ENCODE data around the gene FAM241A.

The FAM241A gene

DNA sequence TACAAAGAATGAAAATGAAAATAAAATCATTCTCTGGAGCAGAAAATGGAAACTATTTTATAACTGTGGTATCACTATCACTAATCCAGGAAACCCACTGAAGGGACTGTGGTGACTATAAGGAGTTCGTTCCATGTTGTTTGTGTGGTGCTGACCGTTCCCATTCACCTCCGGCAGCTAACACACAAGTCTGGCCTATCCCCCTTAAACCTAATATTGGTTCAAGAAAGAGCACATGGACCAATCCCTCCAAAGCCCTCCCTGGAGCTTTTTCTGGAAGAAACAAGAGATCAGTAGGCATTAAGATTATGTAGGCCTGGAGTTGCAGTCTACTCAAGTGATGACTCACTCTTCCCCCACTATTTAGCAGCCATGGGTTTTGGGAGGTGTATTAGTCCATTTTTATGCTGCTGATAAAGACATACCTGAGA is 25.9 kb upstream of the FAM241A start:
- Histone ChIP-seq H3K27ac (ENCODE audit: low read length) (no peak overlapping the region), H3K9ac (ENCODE audit: low read length) (no peak overlapping the region), H3K9me3 (ENCODE audit: insufficient read depth, low read length) (no peaks in the 10 kb centered on the region), H3K27me3 (ENCODE audit: low read depth, low read length) (no peaks in the 10 kb centered on the region), H3K79me2 (ENCODE audit: low read length) (no peaks in the 10 kb centered on the region), H4K20me1 (ENCODE audit: insufficient read depth, low read length) (no peaks in the 10 kb centered on the region), H2AFZ (ENCODE audit: low read depth, low read length) (peak overlapping the region; percentile 67), H3K4me3 (ENCODE audit: low read length) (no peak overlapping the region), H3K36me3 (replicated peaks; ENCODE audit: low read depth, low read length) (no peaks in the 10 kb centered on the region), H3K4me2 (ENCODE audit: low read length) (peak overlapping the region; percentile 14; the same call in 1 of the 2 replicates), H3K4me1 (ENCODE audit: low read length) (peaks cover 6% of the 10 kb centered on the region)
- TF ChIP-seq EZH2phosphoT487 (IDR thresholded peaks at IDR 0.05; ENCODE audit: low read depth): no peak
- TF ChIP-seq, protein P1, sequence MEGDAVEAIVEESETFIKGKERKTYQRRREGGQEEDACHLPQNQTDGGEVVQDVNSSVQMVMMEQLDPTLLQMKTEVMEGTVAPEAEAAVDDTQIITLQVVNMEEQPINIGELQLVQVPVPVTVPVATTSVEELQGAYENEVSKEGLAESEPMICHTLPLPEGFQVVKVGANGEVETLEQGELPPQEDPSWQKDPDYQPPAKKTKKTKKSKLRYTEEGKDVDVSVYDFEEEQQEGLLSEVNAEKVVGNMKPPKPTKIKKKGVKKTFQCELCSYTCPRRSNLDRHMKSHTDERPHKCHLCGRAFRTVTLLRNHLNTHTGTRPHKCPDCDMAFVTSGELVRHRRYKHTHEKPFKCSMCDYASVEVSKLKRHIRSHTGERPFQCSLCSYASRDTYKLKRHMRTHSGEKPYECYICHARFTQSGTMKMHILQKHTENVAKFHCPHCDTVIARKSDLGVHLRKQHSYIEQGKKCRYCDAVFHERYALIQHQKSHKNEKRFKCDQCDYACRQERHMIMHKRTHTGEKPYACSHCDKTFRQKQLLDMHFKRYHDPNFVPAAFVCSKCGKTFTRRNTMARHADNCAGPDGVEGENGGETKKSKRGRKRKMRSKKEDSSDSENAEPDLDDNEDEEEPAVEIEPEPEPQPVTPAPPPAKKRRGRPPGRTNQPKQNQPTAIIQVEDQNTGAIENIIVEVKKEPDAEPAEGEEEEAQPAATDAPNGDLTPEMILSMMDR (IDR thresholded peaks at IDR 0.05; ENCODE audit: low read depth, low read length): no peak

DNA sequence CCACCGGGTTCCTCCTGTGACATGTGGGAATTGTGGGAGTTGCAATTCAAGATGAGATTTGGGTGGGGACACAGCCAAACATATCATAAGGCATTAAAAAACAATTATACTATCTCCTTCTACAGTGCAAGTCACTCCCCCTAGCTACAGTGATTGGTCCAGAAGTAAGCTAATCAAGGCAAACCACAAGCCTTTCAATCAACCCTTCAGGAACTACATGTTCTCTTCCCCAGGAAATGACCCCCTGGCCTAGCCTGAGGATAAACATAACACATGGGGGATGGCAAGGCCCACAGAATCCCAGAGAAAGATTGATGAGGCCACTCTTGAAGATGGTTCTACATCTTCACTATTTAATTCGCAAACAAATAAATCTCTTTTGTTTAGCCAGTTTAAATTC is 25.2 kb upstream of the FAM241A start:
- H4K20me1 ChIP-seq (ENCODE audit: insufficient read depth, low read length): no peaks in the 10 kb centered on the region
- H3K4me3 ChIP-seq (ENCODE audit: low read length): no peak overlapping the region
- no peak overlapping the region for H3K27ac ChIP-seq (ENCODE audit: low read length)
- no peak overlapping the region for H3K4me2 ChIP-seq (ENCODE audit: low read length)
- no peaks in the 10 kb centered on the region for H3K79me2 ChIP-seq (ENCODE audit: low read length)
- H3K9ac ChIP-seq (ENCODE audit: low read length): no peak overlapping the region
- H2AFZ ChIP-seq (ENCODE audit: low read depth, low read length): no peak overlapping the region
- no peaks in the 10 kb centered on the region for H3K27me3 ChIP-seq (ENCODE audit: low read depth, low read length)
- no peaks in the 10 kb centered on the region for H3K9me3 ChIP-seq (ENCODE audit: insufficient read depth, low read length)
- peaks cover 6% of the 10 kb centered on the region for H3K4me1 ChIP-seq (ENCODE audit: low read length)
- no peaks in the 10 kb centered on the region for H3K36me3 ChIP-seq (replicated peaks; ENCODE audit: low read depth, low read length)
- TF ChIP-seq, protein P1 (IDR thresholded peaks at IDR 0.05; ENCODE audit: low read depth, low read length): no peak
- TF ChIP-seq EZH2phosphoT487 (IDR thresholded peaks at IDR 0.05; ENCODE audit: low read depth): no peak

DNA sequence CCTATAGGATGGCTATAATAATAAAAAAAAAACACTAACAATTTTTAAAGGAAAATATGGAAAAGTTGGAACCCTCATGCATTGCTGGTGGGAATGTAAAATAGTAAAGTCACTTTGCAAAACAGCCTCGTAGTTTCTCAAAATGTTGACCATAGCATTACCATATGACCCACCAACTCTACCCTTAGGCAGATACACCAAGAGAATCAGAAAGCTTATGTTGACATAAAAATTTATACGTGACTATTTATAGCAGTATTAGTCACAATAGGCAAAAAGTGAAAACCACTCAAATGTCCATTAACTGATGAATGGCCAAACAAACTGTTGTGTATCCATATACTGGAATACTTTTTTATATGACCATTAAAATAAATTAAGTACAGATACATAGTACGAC is 19.8 kb upstream of the FAM241A start:
- Histone ChIP-seq H4K20me1 (ENCODE audit: insufficient read depth, low read length) (no peaks in the 10 kb centered on the region), H2AFZ (ENCODE audit: low read depth, low read length) (no peak overlapping the region), H3K4me2 (ENCODE audit: low read length) (no peak overlapping the region), H3K9me3 (ENCODE audit: insufficient read depth, low read length) (no peaks in the 10 kb centered on the region), H3K4me3 (ENCODE audit: low read length) (no peak overlapping the region), H3K36me3 (replicated peaks; ENCODE audit: low read depth, low read length) (no peaks in the 10 kb centered on the region), H3K27me3 (ENCODE audit: low read depth, low read length) (no peaks in the 10 kb centered on the region), H3K27ac (ENCODE audit: low read length) (no peak overlapping the region), H3K79me2 (ENCODE audit: low read length) (no peaks in the 10 kb centered on the region), H3K4me1 (ENCODE audit: low read length) (peaks cover 19% of the 10 kb centered on the region), H3K9ac (ENCODE audit: low read length) (no peak overlapping the region)
- no peak for TF ChIP-seq EZH2phosphoT487 (IDR thresholded peaks at IDR 0.05; ENCODE audit: low read depth)
- TF ChIP-seq, protein P1 (IDR thresholded peaks at IDR 0.05; ENCODE audit: low read depth, low read length): no peak

DNA sequence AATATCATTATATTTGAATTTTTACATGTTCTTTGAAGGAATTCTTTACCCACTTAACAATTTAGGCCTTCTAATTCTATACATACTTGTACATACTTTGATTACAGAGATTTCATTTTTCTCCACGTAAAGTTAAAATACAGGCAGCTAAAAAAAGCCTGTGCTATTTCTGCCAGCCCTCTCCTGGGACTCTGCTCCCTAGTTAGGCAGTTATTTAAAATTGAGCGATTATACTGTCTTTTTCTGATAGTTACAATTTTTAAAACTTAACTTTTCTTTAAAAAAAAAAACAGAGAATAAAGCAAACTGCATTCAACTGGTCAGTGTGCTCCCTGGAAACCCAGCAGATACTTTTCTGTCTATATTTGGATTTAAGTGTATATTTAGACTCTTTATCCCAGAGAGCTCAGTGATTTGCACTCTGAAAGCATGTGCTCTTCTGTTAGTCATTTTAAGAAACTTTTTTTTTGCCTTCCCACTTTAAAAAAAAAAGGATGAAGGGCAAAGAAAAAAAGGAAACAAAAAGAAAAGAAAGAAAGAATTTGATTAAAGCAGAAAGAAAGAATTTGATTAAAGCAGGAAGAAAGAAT is 18.1 kb upstream of the FAM241A start:
- H3K36me3 ChIP-seq (replicated peaks; ENCODE audit: low read depth, low read length): no peaks in the 10 kb centered on the region
- H3K4me1 ChIP-seq (ENCODE audit: low read length): peaks cover 19% of the 10 kb centered on the region
- peak overlapping the region; percentile 14 for H3K4me2 ChIP-seq (ENCODE audit: low read length)
- H3K27me3 ChIP-seq (ENCODE audit: low read depth, low read length): no peaks in the 10 kb centered on the region
- no peaks in the 10 kb centered on the region for H3K9me3 ChIP-seq (ENCODE audit: insufficient read depth, low read length)
- no peak overlapping the region for H3K9ac ChIP-seq (ENCODE audit: low read length)
- H4K20me1 ChIP-seq (ENCODE audit: insufficient read depth, low read length): no peaks in the 10 kb centered on the region
- peak overlapping the region; percentile 22 for H2AFZ ChIP-seq (ENCODE audit: low read depth, low read length)
- no peak for TF ChIP-seq EZH2phosphoT487 (IDR thresholded peaks at IDR 0.05; ENCODE audit: low read depth)
- TF ChIP-seq, protein P1 (IDR thresholded peaks at IDR 0.05; ENCODE audit: low read depth, low read length): no peak
- H3K79me2 ChIP-seq (ENCODE audit: low read length): no peaks in the 10 kb centered on the region
- no peak overlapping the region for H3K27ac ChIP-seq (ENCODE audit: low read length)
- H3K4me3 ChIP-seq (ENCODE audit: low read length): no peak overlapping the region

Measured in OCI-LY3 (cell line).